ENCODE measurements around the gene FOSL2.

DNA sequence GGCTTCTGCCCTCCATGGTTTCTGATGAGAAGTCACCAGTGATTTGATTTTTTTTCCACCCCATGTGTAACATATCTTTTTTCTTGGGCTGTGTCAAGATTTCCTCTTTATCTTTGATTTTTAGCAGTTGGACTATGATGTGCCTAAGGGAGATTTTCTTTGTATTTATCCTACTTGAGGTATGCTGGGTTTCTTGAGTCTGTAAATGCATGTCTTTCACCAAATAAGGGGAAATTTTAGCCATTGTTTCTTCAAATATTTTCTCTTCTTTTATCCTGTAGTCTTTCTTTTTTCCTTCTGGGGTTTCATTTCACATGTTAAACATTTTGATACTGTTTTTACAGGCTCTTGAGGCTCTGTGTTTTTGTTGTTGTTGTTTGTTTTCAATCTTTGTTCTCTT, 69.5 kb downstream of the FOSL2 start:
- no peak for TF ChIP-seq CTCF (IDR thresholded peaks at IDR 0.05)
- TF ChIP-seq CHD2 (IDR thresholded peaks at IDR 0.05; ENCODE audit: low read length, partially characterized antibody): no peak
- TF ChIP-seq JUND (IDR thresholded peaks at IDR 0.05): no peak
- TF ChIP-seq POLR2AphosphoS5 (IDR thresholded peaks at IDR 0.05; ENCODE audit: low read depth, low read length): no peak
